Measurements from ENCODE around the gene ALS2. TPM values are rescaled to one million over a fixed set of nuclear protein-coding genes. Genes with fewer than 3 reads are reported as not detected.
"Not testable (repeated sequence)": the region's sequence is repeated elsewhere in the genome, so short reads cannot be mapped to it uniquely, and the experiment has no call there.

The ALS2 gene
- total RNA-seq, 2 donors from 2014 or later = 14.3 to 15.8 TPM

DNA sequence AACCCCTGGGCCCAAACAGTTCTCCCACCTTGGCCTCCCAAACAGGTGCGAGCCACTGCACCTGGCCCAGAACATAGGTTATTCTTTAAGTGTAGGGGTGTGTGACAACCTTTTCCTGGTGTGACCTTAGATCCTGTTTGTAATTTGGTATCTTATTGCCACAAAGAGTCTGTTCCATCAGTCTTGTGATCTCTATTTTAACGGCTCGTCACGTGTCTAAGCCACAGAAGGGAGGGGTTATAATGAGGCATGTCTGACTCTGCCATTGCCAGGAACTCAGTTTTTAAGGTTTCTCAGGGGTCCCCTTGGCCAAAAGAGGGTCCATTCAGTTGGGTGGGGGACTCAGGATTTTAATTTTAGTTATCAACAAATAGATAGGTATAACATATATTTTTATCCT lies 4.4 kb upstream of the ALS2 start:
- H3K27me3 Mint-ChIP-seq (ENCODE audit: low read depth) = no peaks in the 10 kb centered on the region
- DNase-seq (no peak), ATAC-seq (replicated peaks in 1 of 2) (no peak)
- H3K9me3 Mint-ChIP-seq = no peaks in the 10 kb centered on the region
- no peak overlapping the region for H3K4me3 Mint-ChIP-seq
- no peak overlapping the region for H3K27ac Mint-ChIP-seq
- H3K36me3 Mint-ChIP-seq (ENCODE audit: insufficient read depth in 2 of 2) = peaks cover 1 to 4% of the 10 kb centered on the region in 2 donors
- H3K4me1 Mint-ChIP-seq (ENCODE audit: low read depth) = peaks cover 13% of the 10 kb centered on the region

DNA sequence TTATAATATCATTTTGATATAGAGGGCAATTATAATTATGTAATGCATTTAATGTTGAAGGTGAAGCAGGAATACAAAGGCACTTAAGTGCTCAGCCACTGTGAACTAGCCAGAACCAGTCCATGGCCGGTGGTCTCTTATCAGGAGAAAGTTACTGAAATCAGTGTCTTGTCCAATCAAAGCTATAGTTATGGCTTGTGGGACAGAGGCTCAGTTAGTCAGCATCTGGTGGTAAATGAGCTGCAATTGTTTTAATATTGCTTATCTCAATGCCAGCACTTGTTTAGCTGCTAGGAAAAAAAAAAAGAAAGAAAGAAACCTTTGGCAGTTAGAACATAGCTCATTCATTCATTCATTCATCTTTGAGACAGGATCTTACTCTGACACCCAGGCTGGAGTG lies 3.8 kb upstream of the ALS2 start:
- no peak overlapping the region for H3K4me3 Mint-ChIP-seq

DNA sequence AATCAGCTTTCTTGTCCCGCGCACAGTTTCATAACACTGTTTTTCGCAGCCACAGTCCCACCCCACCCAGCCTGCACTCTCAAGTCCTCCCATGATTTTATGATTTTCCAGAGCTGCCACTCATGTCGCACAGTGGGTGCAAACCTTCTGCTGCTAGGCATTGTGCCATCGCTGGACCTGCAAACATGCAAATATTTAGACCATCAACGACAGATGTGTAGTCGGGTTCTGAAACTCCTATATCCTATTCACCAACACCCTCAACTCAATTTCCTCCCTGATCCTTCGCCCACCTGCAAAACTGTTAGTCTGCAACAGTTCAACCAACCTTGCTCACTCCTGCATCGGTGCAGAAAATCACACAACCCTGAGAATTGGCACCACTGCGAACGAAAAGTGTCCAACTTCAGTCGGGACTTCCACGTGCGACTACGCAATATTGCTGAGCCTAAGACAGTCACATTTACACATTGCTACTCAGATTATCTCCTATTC lies 871 bp upstream of the ALS2 start:
- ATAC-seq (replicated peaks in 1 of 2) = peak in 1 of 2 donors; percentile 1
- Mint-ChIP-seq H3K27ac (peak overlapping the region; percentile 94), H3K4me3 (peak overlapping the region; percentile 94 to 95), H3K36me3 (ENCODE audit: insufficient read depth in 2 of 2) (peaks cover 1 to 4% of the 10 kb centered on the region in 2 donors), H3K9me3 (no peaks in the 10 kb centered on the region), H3K4me1 (ENCODE audit: low read depth) (peaks cover 35% of the 10 kb centered on the region), H3K27me3 (ENCODE audit: low read depth) (no peaks in the 10 kb centered on the region)
- DNase-seq = no peak

More for the DNA sequence above, 3.8 kb upstream of the ALS2 start:
- Mint-ChIP-seq H3K27me3 (ENCODE audit: low read depth) (no peaks in the 10 kb centered on the region), H3K9me3 (no peaks in the 10 kb centered on the region), H3K27ac (no peak overlapping the region), H3K4me1 (ENCODE audit: low read depth) (peaks cover 19% of the 10 kb centered on the region), H3K36me3 (ENCODE audit: insufficient read depth in 2 of 2) (peaks cover 1 to 4% of the 10 kb centered on the region in 2 donors)
- ATAC-seq (replicated peaks in 1 of 2) (no peak), DNase-seq (no peak)

DNA sequence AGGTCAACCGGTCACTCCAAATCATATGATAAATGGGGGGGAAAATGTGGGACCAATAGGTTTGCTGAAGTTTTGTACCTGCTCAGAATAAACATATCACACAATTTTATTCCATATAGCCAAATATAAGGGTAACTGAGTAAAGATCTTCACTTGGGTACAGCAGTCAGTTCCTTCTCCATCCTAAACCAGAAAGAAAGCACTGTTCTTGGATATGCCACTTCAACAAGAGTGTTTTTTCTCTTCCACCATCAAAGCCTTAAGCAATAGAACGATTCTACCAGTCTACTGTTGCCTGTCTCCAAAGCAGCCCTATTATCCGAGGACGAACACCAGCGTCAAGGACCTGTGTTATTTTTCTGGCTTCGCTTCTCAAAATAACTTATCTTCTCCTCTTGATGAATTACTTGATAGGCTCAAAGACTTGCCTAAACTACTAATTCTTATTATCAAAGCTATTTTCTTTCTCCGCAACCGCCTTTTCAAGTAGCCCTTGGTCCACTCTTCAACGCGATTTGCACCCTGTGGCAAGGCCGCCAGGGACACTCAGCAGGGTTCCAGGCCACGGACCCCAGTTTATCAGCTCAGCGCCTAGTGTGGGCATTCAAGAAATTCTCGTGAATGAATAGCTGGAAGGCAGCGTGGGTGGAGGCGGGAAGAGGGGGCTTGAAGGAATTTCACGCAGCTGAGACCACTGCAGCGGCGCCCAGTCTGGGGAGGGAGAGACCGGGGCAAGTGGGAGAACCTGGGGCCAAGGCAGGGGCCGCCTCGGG lies 646 bp downstream of the ALS2 start:
- H3K27me3 Mint-ChIP-seq (ENCODE audit: low read depth) = no peaks in the 10 kb centered on the region
- H3K4me3 Mint-ChIP-seq = peak overlapping the region; percentile 94 to 95
- no peak for ATAC-seq (replicated peaks in 1 of 2)
- H3K36me3 Mint-ChIP-seq (ENCODE audit: insufficient read depth in 2 of 2) = peaks cover 1 to 4% of the 10 kb centered on the region in 2 donors
- no peak overlapping the region for H3K27ac Mint-ChIP-seq
- DNase-seq = no peak
- peaks cover 35% of the 10 kb centered on the region for H3K4me1 Mint-ChIP-seq (ENCODE audit: low read depth)
- H3K9me3 Mint-ChIP-seq = no peaks in the 10 kb centered on the region

DNA sequence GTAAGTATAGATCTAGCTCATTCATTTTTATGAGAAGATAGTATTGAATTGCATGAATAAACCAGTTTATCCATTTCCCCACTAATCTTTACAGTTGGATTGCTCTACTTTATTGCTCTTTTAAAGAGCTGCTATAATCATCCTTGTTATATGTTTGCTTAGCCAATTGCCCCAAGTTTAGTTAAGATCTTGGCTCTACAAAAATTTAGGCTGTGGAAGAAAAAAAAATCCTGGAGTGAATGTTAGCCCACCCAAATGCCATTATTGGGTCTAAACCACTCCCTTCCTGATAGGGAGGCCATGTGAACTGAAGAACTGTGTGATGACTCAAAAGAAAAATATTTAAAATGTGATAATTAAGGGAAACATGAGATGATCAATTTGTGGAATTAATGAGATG lies 2.9 kb downstream of the ALS2 start:
- Mint-ChIP-seq H3K27ac (no peak overlapping the region), H3K27me3 (ENCODE audit: low read depth) (no peaks in the 10 kb centered on the region), H3K9me3 (no peaks in the 10 kb centered on the region), H3K4me3 (no peak overlapping the region), H3K4me1 (ENCODE audit: low read depth) (peaks cover 49% of the 10 kb centered on the region), H3K36me3 (ENCODE audit: insufficient read depth in 2 of 2) (peaks cover 1 to 4% of the 10 kb centered on the region in 2 donors)
- DNase-seq (no peak), ATAC-seq (replicated peaks in 1 of 2) (no peak)

DNA sequence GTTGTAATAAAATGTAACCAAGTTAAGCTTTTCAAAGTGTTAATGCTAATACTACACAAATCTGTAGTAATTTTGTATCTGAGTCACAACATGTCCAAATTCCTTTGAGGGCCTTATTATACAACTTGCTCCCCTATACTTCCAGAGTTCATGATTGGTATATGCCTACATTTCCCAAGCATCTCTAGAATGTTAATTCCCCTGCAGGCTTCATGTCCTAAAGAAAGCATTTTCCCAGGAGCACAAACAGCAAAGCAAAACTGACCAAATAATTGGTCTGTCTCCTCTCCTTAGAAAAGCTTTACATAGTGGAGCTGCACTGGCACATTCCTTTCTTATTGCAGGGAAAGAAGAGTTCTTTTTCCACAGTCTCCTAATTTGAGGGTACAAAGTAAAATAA lies 3.7 kb downstream of the ALS2 start:
- Mint-ChIP-seq H3K9me3 (no peaks in the 10 kb centered on the region), H3K27me3 (ENCODE audit: low read depth) (no peaks in the 10 kb centered on the region), H3K36me3 (ENCODE audit: insufficient read depth in 2 of 2) (peaks cover 1 to 4% of the 10 kb centered on the region in 2 donors), H3K4me1 (ENCODE audit: low read depth) (peaks cover 47% of the 10 kb centered on the region), H3K27ac (no peak overlapping the region), H3K4me3 (no peak overlapping the region)
- DNase-seq (no peak), ATAC-seq (replicated peaks in 1 of 2) (no peak)

DNA sequence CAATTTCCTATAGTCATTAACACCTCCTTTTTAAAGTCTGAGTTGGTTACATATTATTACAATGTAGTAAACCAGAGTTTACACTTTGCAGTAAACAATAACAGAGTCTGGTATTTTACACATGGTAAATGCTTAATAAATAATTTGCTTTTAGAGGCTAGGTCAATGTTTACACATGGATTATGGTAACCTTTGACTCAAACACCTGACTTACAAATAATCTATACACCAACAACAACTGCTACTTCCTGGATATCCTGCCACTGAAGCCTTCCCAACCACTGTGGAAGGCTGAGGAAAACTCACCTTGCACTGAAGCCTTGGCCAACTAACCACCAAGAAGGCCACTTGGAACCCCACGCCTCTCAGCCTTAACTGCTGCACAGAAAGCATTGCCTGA lies 5.4 kb downstream of the ALS2 start:
- Mint-ChIP-seq H3K9me3 (no peaks in the 10 kb centered on the region), H3K4me1 (ENCODE audit: low read depth) (peaks cover 38% of the 10 kb centered on the region), H3K27me3 (ENCODE audit: low read depth) (no peaks in the 10 kb centered on the region), H3K36me3 (ENCODE audit: insufficient read depth in 2 of 2) (no peaks in the 10 kb centered on the region), H3K27ac (no peak overlapping the region), H3K4me3 (no peak overlapping the region)
- DNase-seq = no peak
- no peak for ATAC-seq (replicated peaks in 1 of 2)

DNA sequence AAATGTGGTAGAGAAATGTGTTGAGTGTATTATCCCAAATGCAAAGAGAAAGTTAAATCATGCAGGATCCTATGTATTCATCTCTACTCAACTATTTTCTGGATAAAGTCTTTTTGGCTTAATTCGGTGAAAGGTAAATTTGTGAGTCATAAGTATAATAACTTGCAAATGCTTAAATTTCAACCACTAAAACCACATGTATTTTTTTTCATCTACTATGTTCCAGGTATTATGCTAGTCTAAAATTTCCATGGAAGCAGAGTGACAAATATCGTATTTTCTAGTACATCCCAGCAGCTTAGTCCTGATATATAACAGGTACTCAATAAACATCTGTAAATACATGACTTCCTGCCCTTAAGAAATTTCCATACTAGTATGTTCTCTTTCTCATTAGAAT lies 6.2 kb downstream of the ALS2 start:
- no peaks in the 10 kb centered on the region for H3K36me3 Mint-ChIP-seq (ENCODE audit: insufficient read depth in 2 of 2)
- no peaks in the 10 kb centered on the region for H3K9me3 Mint-ChIP-seq
- H3K4me3 Mint-ChIP-seq = no peak overlapping the region
- DNase-seq (no peak), ATAC-seq (replicated peaks in 1 of 2) (no peak)
- H3K4me1 Mint-ChIP-seq (ENCODE audit: low read depth) = peaks cover 30% of the 10 kb centered on the region
- H3K27me3 Mint-ChIP-seq (ENCODE audit: low read depth) = no peaks in the 10 kb centered on the region
- no peak overlapping the region for H3K27ac Mint-ChIP-seq

DNA sequence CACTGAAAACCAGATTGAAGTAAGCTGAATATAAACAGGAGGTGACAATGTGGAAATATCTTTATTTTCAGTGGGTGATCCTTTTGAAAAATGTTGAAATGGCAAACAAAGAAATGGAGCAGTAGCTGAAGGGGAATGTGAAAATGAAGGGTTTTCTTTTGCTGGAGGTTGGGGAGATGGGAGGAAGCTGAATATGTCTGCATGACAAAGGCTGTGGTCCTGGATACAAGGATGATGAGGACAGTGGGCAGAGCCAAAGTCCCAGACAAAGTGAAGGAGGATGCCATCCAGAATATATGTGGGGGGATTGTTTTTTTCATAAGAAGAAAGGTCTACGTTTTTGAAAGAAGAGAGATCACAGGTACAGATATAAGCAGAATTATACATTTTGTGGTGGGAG lies 6.7 kb downstream of the ALS2 start:
- DNase-seq (no peak), ATAC-seq (replicated peaks in 1 of 2) (no peak)
- Mint-ChIP-seq H3K9me3 (no peaks in the 10 kb centered on the region), H3K4me1 (ENCODE audit: low read depth) (peaks cover 27% of the 10 kb centered on the region), H3K27me3 (ENCODE audit: low read depth) (no peaks in the 10 kb centered on the region), H3K27ac (no peak overlapping the region), H3K4me3 (no peak overlapping the region), H3K36me3 (ENCODE audit: insufficient read depth in 2 of 2) (no peaks in the 10 kb centered on the region)

DNA sequence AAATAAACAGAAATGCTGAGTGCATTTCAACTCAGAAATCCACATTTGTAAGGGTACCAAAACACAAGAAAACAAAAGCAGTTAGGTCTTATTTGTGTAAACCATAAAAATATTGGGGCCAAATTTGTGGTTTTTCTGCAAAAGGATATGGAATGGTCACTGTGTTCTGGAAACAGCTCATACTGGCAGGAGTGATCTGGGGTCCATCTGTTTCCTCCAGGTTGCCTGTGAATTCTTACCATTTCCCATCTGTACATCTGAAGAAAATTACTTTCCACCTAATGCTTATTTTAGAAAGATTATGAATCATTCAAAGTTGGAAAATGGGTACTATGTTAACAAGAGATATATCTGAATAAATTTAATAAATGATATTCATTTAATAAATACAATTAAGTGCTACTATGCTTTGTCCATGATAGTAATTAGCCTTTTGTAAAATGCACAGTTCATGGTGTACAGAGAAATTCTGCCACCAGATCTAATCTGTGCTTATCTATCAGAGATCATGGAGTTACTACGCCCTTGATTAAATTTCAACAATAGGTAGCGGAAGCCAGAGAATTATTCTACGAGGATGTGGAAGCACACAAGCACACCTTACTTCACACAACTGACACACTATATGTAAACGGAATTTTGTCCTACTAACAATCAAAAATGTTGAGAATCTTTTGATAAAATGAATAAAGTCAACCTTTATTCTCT lies 10.9 kb downstream of the ALS2 start:
- no peaks in the 10 kb centered on the region for H3K9me3 Mint-ChIP-seq
- ATAC-seq (replicated peaks in 1 of 2) = no peak
- no peak for DNase-seq

DNA sequence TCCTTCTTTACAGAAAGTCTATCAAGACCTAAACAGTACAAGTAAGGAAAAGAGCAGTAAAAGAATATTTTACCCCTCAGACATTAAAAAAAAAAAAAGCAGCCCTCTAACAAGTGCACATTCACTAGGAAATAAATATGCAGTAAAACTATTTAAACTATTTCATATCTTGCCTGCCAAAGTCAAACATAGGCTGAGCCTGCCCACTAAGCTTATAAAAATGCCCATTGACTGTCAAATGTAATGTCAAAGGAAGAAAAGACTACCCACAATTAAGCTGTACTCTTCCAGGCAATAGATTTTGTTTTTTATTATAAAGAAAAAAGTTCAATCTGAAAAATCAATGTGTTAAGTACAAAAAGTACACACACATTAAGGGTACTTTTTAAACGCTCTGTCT lies 11.8 kb downstream of the ALS2 start:
- DNase-seq (no peak), ATAC-seq (replicated peaks in 1 of 2) (no peak)
- Mint-ChIP-seq H3K9me3 (no peaks in the 10 kb centered on the region), H3K4me3 (no peak overlapping the region), H3K4me1 (ENCODE audit: low read depth) (peaks cover 7% of the 10 kb centered on the region), H3K36me3 (ENCODE audit: insufficient read depth in 2 of 2) (peaks cover 2 to 4% of the 10 kb centered on the region in 2 donors), H3K27me3 (ENCODE audit: low read depth) (no peaks in the 10 kb centered on the region), H3K27ac (no peak overlapping the region)

More for the DNA sequence above, 10.9 kb downstream of the ALS2 start:
- H3K36me3 Mint-ChIP-seq (ENCODE audit: insufficient read depth in 2 of 2) = peaks cover 2 to 4% of the 10 kb centered on the region in 2 donors
- no peak overlapping the region for H3K27ac Mint-ChIP-seq
- H3K27me3 Mint-ChIP-seq (ENCODE audit: low read depth) = no peaks in the 10 kb centered on the region
- H3K4me3 Mint-ChIP-seq = no peak overlapping the region
- peaks cover 14% of the 10 kb centered on the region for H3K4me1 Mint-ChIP-seq (ENCODE audit: low read depth)

DNA sequence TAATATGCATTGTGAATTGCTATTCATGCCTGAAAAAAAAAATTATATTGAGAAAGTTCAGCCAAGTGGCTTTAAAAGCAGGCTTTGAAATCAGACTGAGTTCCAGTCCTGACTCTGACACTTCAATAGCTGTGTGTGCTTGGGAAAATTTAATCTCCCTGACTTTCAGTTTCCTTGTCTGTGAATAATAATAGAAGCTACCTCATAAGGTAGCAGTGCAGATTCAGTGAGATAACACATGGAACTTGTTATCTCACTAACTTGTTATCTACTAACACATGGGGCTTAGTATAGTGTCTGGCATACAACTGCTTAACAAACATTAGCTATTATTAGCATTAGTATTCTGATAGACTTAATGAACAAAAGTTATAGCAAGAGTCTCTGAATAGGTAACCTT lies 14.9 kb downstream of the ALS2 start:
- no peaks in the 10 kb centered on the region for H3K4me1 Mint-ChIP-seq (ENCODE audit: low read depth)
- no peaks in the 10 kb centered on the region for H3K9me3 Mint-ChIP-seq
- DNase-seq (no peak), ATAC-seq (replicated peaks in 1 of 2) (no peak)
- no peaks in the 10 kb centered on the region for H3K27me3 Mint-ChIP-seq (ENCODE audit: low read depth)
- peaks cover 2 to 6% of the 10 kb centered on the region in 2 donors for H3K36me3 Mint-ChIP-seq (ENCODE audit: insufficient read depth in 2 of 2)
- no peak overlapping the region for H3K27ac Mint-ChIP-seq
- no peak overlapping the region for H3K4me3 Mint-ChIP-seq

DNA sequence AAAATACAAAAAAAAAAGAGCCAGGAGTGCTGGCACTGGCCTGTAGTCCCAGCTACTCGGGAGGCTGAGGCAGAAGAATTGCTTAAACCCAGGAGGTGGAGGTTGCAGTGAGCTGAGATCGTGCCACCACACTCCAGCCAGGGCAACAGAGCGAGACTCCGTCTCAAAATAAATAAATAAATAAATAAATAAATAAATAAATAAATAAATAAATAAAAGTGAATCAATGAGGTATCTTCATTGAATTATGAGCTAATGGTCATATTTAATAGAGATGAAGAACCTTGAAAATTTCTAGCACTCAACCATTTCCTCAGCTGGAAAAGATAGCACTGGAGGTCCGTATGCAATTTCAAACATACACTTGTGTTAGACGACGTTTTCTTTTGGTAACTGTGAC lies 16.3 kb downstream of the ALS2 start:
- H3K4me1 Mint-ChIP-seq (ENCODE audit: low read depth); DNase-seq; H3K9me3 Mint-ChIP-seq; H3K4me3 Mint-ChIP-seq; H3K27me3 Mint-ChIP-seq (ENCODE audit: low read depth); H3K36me3 Mint-ChIP-seq (ENCODE audit: insufficient read depth in 2 of 2); ATAC-seq (replicated peaks in 1 of 2); H3K27ac Mint-ChIP-seq: not testable (repeated sequence)
